NCI-H2081 treated with DMSO at 0.1 percent for 48 hours (cell line): Measurements from ENCODE around the gene GAB4.

Experiments used
- DNase-seq: peaks from one replicate; lab custom pipeline; 2025; lab: John Stamatoyannopoulos, UW

The GAB4 gene

DNA sequence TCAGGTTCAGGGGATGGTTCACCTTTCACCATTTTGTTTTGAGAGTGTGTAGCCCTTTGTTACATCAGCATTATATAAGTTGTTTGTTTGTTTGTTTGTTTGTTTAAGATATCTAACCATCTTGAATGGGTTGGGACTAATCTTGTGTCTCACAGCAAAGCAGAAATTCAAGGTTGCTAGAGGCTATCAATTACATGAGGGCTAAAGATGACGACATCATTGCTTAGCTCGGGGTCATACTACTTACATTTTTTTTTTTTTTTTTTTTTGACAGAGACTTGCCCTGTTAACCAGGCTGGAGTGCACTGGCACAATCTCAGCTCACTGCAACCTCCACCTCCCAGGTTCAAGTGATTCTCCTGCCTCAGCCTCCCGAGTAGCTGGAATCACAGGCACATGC is 95.7 kb downstream of the GAB4 start:
- DNase-seq = no peak
